SK-N-MC (cell line): ENCODE measurements around the gene CLIC4.

Experiments
- EZH2 ChIP-seq: fragments of 200-600 bp; sonication (generic); IDR thresholded peaks from one replicate; pipeline ENCODE4 v1.6.1; 2017; ENCODE audit warnings: antibody characterized with exemption
- POLR2AphosphoS5 ChIP-seq: IDR thresholded peaks from 2 replicates; pipeline ENCODE4 v1.6.1; 2012; ENCODE audit warnings: mild to moderate bottlenecking, low read depth, low read length, borderline replicate concordance

DNA sequence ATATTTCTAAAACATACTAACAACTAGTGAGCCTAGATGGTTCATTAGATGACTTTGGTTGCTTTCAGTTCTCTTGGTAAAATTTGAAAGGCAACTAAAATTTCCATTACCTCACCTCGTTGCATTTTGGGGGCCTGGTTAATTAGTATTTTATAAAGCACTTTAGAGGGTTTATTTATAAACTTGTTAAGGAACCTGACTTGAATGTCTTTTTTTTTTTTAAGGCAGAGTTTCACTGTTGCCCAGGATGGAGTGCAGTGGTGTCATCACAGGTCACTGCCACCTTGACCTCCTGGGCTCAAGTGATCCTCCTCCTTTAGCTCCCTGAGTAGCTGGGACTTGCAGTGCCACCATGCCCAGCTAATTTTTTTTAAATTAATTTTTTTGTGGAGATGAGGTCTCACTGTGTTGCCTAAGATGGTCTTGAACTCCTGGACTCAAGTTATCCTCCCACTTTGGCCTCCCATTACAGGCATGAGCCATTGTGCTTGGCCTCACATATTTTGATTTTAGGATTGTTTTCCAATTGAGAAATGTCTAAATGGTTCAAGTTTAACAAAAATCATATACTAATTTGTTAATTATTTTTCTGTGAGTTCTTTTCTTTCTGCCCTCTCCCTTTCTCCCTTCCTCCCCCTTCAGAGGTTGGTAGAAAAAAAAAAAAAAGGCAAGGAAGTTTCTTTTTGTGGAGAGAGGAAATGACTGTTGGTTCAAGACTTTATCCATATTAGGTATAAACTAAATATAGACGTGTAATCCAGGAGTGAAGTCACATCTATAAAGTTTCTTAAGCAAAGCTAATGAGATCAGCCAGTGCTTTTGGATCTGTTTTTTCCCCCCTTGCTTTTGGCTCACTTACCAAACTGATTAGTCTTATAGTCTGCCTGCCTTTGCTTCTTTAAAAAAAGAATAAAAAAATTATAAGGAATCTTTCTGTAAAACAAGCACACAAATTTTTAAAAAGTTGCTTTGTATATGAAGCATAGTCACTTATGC is 24.7 kb downstream of the CLIC4 start:
- no peak for TF ChIP-seq EZH2
- TF ChIP-seq POLR2AphosphoS5 = no peak
